Measurements from ENCODE around the gene NBPF1. TPM values are rescaled to one million over a fixed set of nuclear protein-coding genes. Genes with fewer than 3 reads are reported as not detected.
"Not testable (repeated sequence)": the region's sequence is repeated elsewhere in the genome, so short reads cannot be mapped to it uniquely, and the experiment has no call there.

The NBPF1 gene
- total RNA-seq, 1 experiment from 2014 or later: 46.0 TPM

DNA sequence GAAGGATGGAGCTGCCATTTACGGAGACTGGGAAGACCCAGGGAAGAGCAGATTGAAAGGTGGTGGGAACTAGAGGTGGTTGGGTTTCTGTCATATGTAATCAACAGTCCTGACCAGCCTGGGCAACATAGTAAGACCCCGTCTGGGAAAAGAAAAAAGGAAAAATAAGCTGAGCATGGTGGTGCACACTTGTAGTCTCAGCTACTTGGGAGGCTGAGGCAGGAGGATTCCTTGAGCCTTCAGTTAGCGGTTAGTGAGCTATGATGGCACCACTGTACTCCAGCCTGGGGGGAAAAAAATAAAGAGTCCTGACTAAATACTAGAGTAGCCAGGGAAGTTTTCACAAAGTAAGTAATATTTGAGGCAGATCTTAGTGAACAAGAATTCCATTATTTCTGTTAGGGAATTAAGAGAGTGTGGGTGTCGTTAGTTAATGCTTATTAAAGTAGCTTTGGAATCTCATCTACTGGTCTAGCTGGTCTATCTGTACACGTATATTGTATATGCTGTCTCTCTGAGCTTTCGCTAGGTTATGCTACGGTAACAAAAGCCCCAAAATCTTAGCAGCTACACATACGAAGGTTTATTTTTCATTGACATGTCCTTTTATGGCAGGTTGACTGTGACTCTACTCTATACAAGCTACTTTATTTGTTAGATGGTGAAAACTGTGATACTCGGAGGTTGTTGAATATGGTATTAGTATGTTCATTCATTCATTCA is 4.4 kb downstream of the NBPF1 start:
- H4K20me1 ChIP-seq (ENCODE audit: insufficient read depth): no peaks in the 10 kb centered on the region
- H2AFZ ChIP-seq (ENCODE audit: low read depth, low read length, poor library complexity, severe bottlenecking): no peak overlapping the region
- no peak overlapping the region for H3K27ac ChIP-seq (ENCODE audit: low read depth, low read length)
- no peaks in the 10 kb centered on the region for H3K27me3 ChIP-seq (ENCODE audit: insufficient read depth, low read length)
- H3K36me3 ChIP-seq (ENCODE audit: control insufficient read depth in 1 of 2, insufficient read depth in 2 of 2, low read length in 2 of 2): peaks cover 31 to 32% of the 10 kb centered on the region in 2 experiments
- ATAC-seq: no peak
- POLR2A ChIA-PET: interaction anchor here (0.9 kb wide), 1 partner anchor 12 kb away, joined by 3 read pairs; no protein-coding TSS in a partner anchor
- no peak for TF ChIP-seq CBX3 (IDR thresholded peaks at IDR 0.05; ENCODE audit: low read depth)
- no peak for TF ChIP-seq ZNF274 (IDR thresholded peaks at IDR 0.05; ENCODE audit: low read depth, low read length)
- TF ChIP-seq EZH2 (IDR thresholded peaks at IDR 0.05): no peak
- no peak overlapping the region for H3K4me3 ChIP-seq (replicated peaks in 1 of 2; ENCODE audit: low read depth in 1 of 2, low read length in 2 of 2)
- H3K4me1 ChIP-seq (ENCODE audit: control insufficient read depth in 1 of 2, insufficient read depth in 2 of 2, low read length in 2 of 2): peaks cover 13 to 16% of the 10 kb centered on the region in 2 experiments
- no TSS peak for BruUV-seq (replicated peaks)
- peaks cover 36% of the 10 kb centered on the region for H3K79me2 ChIP-seq (ENCODE audit: insufficient read depth, low read length)
- RAD21 ChIA-PET (ENCODE audit: low non-redundant PET in 1 of 2, low total read pairs in 2 of 2, uncharacterized antibody in 2 of 2, unreplicated experiment in 2 of 2): no interaction called here
- CTCF ChIA-PET: interaction anchor here (3.6 kb wide), 1 partner anchor 11 kb away, joined by 30 read pairs; no protein-coding TSS in a partner anchor
- no peak for DNase-seq (ENCODE audit: low read depth, low spot score)
- H3K9me3 ChIP-seq (ENCODE audit: control insufficient read depth in 1 of 2, insufficient read depth in 1 of 2, low read depth in 1 of 2, low read length in 2 of 2): no peaks in the 10 kb centered on the region
- H3K4me2 ChIP-seq (ENCODE audit: low read length): no peak overlapping the region
- intact Hi-C loops (cut with micrococcal nuclease): no loop called here
- H3K9me2 ChIP-seq (ENCODE audit: insufficient read depth): no peaks in the 10 kb centered on the region
- H3K9ac ChIP-seq (ENCODE audit: low read length): no peak overlapping the region

DNA sequence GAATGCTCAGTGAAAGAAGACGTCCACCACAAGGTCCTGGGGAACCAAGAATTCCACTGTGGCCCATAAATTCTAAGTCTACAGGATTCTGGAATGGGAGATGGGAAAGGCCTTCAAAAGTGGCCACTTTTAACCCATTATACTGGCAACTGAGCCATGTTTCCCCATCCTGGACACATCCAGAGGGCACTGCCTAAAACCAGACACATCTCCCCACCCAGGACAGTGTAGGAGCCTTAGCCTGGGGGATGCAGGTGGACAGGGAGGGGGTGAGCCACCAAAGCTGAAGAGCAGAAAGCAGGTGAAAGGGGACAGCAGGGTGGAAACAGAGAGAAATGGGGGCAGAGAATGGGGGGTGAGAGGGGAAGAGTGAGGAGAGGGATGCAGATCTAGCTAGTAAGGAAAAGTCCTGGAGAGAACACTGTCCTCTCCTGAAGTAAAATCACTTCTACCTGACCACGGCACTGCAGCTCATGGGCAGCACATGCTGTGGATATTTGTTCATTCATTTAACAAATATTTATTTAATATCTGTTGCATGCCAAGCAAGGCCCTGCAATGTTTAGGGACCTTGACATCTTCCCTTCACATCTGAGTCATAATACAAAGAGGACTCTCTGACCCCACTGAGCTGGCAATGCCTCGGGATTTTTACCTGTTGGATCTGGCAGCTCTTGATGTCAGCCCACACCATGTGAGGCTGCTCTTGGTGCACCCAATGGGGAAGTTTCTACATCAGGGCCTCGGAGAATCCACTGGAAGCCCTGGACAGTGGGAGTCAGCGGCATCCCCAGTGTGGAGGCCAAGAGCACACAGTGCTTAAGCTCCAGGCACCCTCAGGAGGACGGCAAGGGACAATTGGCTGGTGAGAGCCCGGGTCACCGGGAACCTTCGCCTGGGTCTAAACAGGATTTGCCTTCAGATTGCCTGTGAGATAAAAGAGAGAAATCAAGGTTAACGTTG is 5.2 kb downstream of the NBPF1 start:
- Histone ChIP-seq H3K4me1 (ENCODE audit: control insufficient read depth in 1 of 2, insufficient read depth in 2 of 2, low read length in 2 of 2) (peaks cover 9 to 11% of the 10 kb centered on the region in 2 experiments), H3K79me2 (ENCODE audit: insufficient read depth, low read length) (peaks cover 36% of the 10 kb centered on the region), H3K36me3 (ENCODE audit: control insufficient read depth in 1 of 2, insufficient read depth in 2 of 2, low read length in 2 of 2) (peaks cover 31 to 32% of the 10 kb centered on the region in 2 experiments)
- H3K9ac ChIP-seq (ENCODE audit: low read length); H4K20me1 ChIP-seq (ENCODE audit: insufficient read depth); BruUV-seq (replicated peaks); H3K4me2 ChIP-seq (ENCODE audit: low read length); POLR2A ChIA-PET; intact Hi-C loops (cut with micrococcal nuclease); H2AFZ ChIP-seq (ENCODE audit: low read depth, low read length, poor library complexity, severe bottlenecking); H3K27ac ChIP-seq (ENCODE audit: low read depth, low read length); H3K4me3 ChIP-seq (replicated peaks in 1 of 2; ENCODE audit: low read depth in 1 of 2, low read length in 2 of 2); ATAC-seq; H3K9me3 ChIP-seq (ENCODE audit: control insufficient read depth in 1 of 2, insufficient read depth in 1 of 2, low read depth in 1 of 2, low read length in 2 of 2); H3K27me3 ChIP-seq (ENCODE audit: insufficient read depth, low read length); RAD21 ChIA-PET (ENCODE audit: low non-redundant PET in 1 of 2, low total read pairs in 2 of 2, uncharacterized antibody in 2 of 2, unreplicated experiment in 2 of 2); DNase-seq (ENCODE audit: low read depth, low spot score); H3K9me2 ChIP-seq (ENCODE audit: insufficient read depth): not testable (repeated sequence)
- CTCF ChIA-PET: interaction anchor here (3.6 kb wide), 1 partner anchor 12 kb away, joined by 30 read pairs; no protein-coding TSS in a partner anchor
